Suprapubic skin (tissue), 4 donors: Measurements from ENCODE around the gene MRPL47. TPM values are rescaled to one million over a fixed set of nuclear protein-coding genes. Genes with fewer than 3 reads are reported as not detected.

Experiments used
- DNase-seq, 2 donors: peaks; one replicate each; pipeline ENCODE4 v3.0.0-alpha.2; 2019; ENCODE audit warnings: low spot score in 2 of 2
- H3K27ac ChIP-seq: fragments of 200-600 bp; sonication (generic); one replicate; pipeline ENCODE4 v1.5.1; 2019
- H3K27me3 ChIP-seq: fragments of 200-600 bp; sonication (generic); one replicate; pipeline ENCODE4 v1.5.1; 2019
- H3K36me3 ChIP-seq: fragments of 200-600 bp; sonication (generic); one replicate; pipeline ENCODE4 v1.5.1; 2019
- H3K4me1 ChIP-seq: fragments of 200-600 bp; sonication (generic); one replicate; pipeline ENCODE4 v1.5.1; 2019
- H3K4me3 ChIP-seq: fragments of 200-600 bp; sonication (generic); one replicate; pipeline ENCODE4 v1.5.1; 2019; ENCODE audit warnings: mild to moderate bottlenecking
- H3K9me3 ChIP-seq: fragments of 200-600 bp; sonication (generic); one replicate; pipeline ENCODE4 v1.5.1; 2019
- CTCF ChIP-seq, 2 donors: fragments of 200-600 bp in 1 of 2; fragments of 450-650 bp in 1 of 2; sonication (generic) in 1 of 2; IDR thresholded peaks; one replicate each; pipeline ENCODE4 v1.5.1; 2016 to 2019; ENCODE audit warnings: antibody characterized with exemption in 2 of 2, mild to moderate bottlenecking in 1 of 2, moderate library complexity in 1 of 2
- EP300 ChIP-seq: sonication (generic); formaldehyde crosslinking; IDR thresholded peaks from one replicate; pipeline ENCODE4 v1.6.1; 2017; ENCODE audit warnings: antibody characterized with exemption
- POLR2A ChIP-seq, 2 donors: fragments of 450-650 bp; IDR thresholded peaks; one replicate each; pipeline ENCODE4 v1.6.1; 2017; ENCODE audit warnings: antibody characterized with exemption in 2 of 2, mild to moderate bottlenecking in 2 of 2, moderate library complexity in 2 of 2
- POLR2AphosphoS5 ChIP-seq, 3 donors: sonication (generic); formaldehyde crosslinking; IDR thresholded peaks; one replicate each; pipeline ENCODE4 v1.6.1; 2017; ENCODE audit warnings: antibody characterized with exemption in 3 of 3
- WGBS: methylation state at CpG from one replicate; pipeline ENCODE4 v1.1.5; 2018; 5-methylcytosine and 5-hydroxymethylcytosine counted together
- total RNA-seq, 4 donors: library from RNA; depleted of rRNA; stranded (reverse); fragments of >200 nt; gene quantifications; one replicate each; pipeline ENCODE4 v1.1.0, GENCODE V29; 2016

The MRPL47 gene
- 10 to 100 TPM in 3 of 4 donors, 1 to 10 TPM in 1; 9.6 to 14.5 (median 12.1) TPM for total RNA-seq

GRCh38 chr3:179604321-179605078, at the start of gene MRPL47, which contains the start of gene NDUFB5:
MRPL47 (minus strand) TSS chr3:179604638; CDS start chr3:179604624, 14 bp downstream.
NDUFB5 (plus strand) TSS chr3:179604794; CDS start chr3:179604816, 22 bp downstream.
- peak within 1 kb of the TSS; percentile 74 for H3K4me3 ChIP-seq
- DNase-seq = peak; percentile 96 to 97
- WGBS = 0% methylated on average over 34 of the region's 45 CpGs

GRCh38 chr3:179653096-179653797, 48.8 kb upstream of the MRPL47 start:
- H3K9me3 ChIP-seq = no peaks in the 10 kb centered on the region
- H3K27ac ChIP-seq = peak overlapping the region; percentile 92
- TF ChIP-seq CTCF (IDR thresholded peaks at IDR 0.05) (no peak), POLR2AphosphoS5 (IDR thresholded peaks at IDR 0.05) (no peak), POLR2A (IDR thresholded peaks at IDR 0.05) (no peak), EP300 (no peak)
- no peaks in the 10 kb centered on the region for H3K36me3 ChIP-seq
- under 1% methylated on average over 28 of the region's 77 CpGs for WGBS
- no peaks in the 10 kb centered on the region for H3K27me3 ChIP-seq
- peaks cover 10% of the 10 kb centered on the region for H3K4me1 ChIP-seq
- peak overlapping the region; percentile 84 for H3K4me3 ChIP-seq
- DNase-seq = peak; percentile 83 to 88

More at GRCh38 chr3:179604321-179605078, at the start of gene MRPL47, which contains the start of gene NDUFB5:
- H3K9me3 ChIP-seq = no peaks in the 10 kb centered on the region
- H3K4me1 ChIP-seq = peaks cover 33% of the 10 kb centered on the region
- no peaks in the 10 kb centered on the region for H3K27me3 ChIP-seq
- peaks cover 25% of the 10 kb centered on the region for H3K36me3 ChIP-seq
- TF ChIP-seq POLR2A (IDR thresholded peaks at IDR 0.05) = peak; percentile 19 to 63
- no peak for TF ChIP-seq EP300
- peak; percentile 2 to 80 (median 77) for TF ChIP-seq POLR2AphosphoS5 (IDR thresholded peaks at IDR 0.05)
- TF ChIP-seq CTCF (IDR thresholded peaks at IDR 0.05) = no peak
- H3K27ac ChIP-seq = peak within 1 kb of the TSS; percentile 92

GRCh38 chr3:179652447-179653095, 48.1 kb upstream of the MRPL47 start, which contains the start of gene USP13:
USP13 (plus strand) TSS chr3:179653040; CDS start chr3:179653226, 186 bp downstream.
- H3K9me3 ChIP-seq = no peaks in the 10 kb centered on the region
- peak in 1 of 2 donors; percentile 69 for DNase-seq
- H3K36me3 ChIP-seq = no peaks in the 10 kb centered on the region
- TF ChIP-seq POLR2A (IDR thresholded peaks at IDR 0.05) = no peak
- TF ChIP-seq POLR2AphosphoS5 (IDR thresholded peaks at IDR 0.05) = no peak
- TF ChIP-seq CTCF (IDR thresholded peaks at IDR 0.05) = no peak
- no peak for TF ChIP-seq EP300
- H3K4me3 ChIP-seq = peak within 1 kb of the TSS; percentile 84
- peak within 1 kb of the TSS; percentile 92 for H3K27ac ChIP-seq
- peaks cover 10% of the 10 kb centered on the region for H3K4me1 ChIP-seq
- under 1% methylated on average over 23 of the region's 56 CpGs for WGBS
- no peaks in the 10 kb centered on the region for H3K27me3 ChIP-seq

GRCh38 chr3:179651687-179652446, 47.4 kb upstream of the MRPL47 start:
- peak overlapping the region; percentile 84 for H3K4me3 ChIP-seq
- H3K27me3 ChIP-seq = no peaks in the 10 kb centered on the region
- TF ChIP-seq EP300 (no peak), POLR2AphosphoS5 (IDR thresholded peaks at IDR 0.05) (no peak), POLR2A (IDR thresholded peaks at IDR 0.05) (no peak), CTCF (IDR thresholded peaks at IDR 0.05) (no peak)
- no peaks in the 10 kb centered on the region for H3K9me3 ChIP-seq
- no peak for DNase-seq
- 29% methylated on average over 11 of the region's 11 CpGs for WGBS
- no peaks in the 10 kb centered on the region for H3K36me3 ChIP-seq
- H3K4me1 ChIP-seq = peaks cover 10% of the 10 kb centered on the region
- peak overlapping the region; percentile 92 for H3K27ac ChIP-seq
